ENCODE results near the gene CLDN10. TPM values are rescaled to one million over a fixed set of nuclear protein-coding genes. Genes with fewer than 3 reads are reported as not detected.

Gene CLDN10
- total RNA-seq, 1 experiment from 2014 or later, result not detected

DNA sequence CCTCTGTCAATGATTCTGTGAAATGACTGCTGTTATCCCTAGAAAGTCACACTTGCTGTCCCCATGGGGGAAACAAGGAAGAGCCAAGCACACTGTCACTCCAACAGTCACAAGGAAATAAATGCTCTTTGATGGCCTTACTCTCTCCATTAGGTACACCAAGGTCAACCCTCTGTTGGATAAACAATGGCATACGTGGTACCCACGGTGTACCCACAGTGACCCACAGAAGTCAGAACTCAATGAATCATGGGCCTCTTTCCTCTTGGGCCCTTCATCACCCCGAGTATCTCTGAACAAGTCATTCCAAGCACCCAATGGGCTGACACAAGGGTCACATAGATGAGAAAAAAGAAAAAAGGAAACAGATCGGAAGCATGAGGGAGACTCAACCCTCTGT lies 76.6 kb downstream of the CLDN10 start:
- no peaks in the 10 kb centered on the region for H3K9me2 ChIP-seq (replicated peaks; ENCODE audit: low read length)
- H3K27me3 ChIP-seq (ENCODE audit: low read length), result no peaks in the 10 kb centered on the region
- no peak overlapping the region for H3K9ac ChIP-seq (ENCODE audit: low read length)
- no peaks in the 10 kb centered on the region for H3K4me1 ChIP-seq (ENCODE audit: insufficient read depth, low read length)
- ChIA-PET POLR2A (ENCODE audit: unreplicated experiment) (no interaction called here), CTCF (no interaction called here)
- H3K4me2 ChIP-seq (ENCODE audit: low read length), result no peak overlapping the region
- ATAC-seq (no peak), DNase-seq (no peak)
- no peak overlapping the region for H3K4me3 ChIP-seq (ENCODE audit: low read length)
- H2AFZ ChIP-seq (ENCODE audit: low read length), result no peak overlapping the region
- intact Hi-C loops (cut with micrococcal nuclease), result loop anchor here (10.0 kb wide), 1 partner anchor 94 kb away; no protein-coding TSS in a partner anchor
- peaks cover 8% of the 10 kb centered on the region; the same call in 1 of the 2 replicates for H3K9me3 ChIP-seq (ENCODE audit: low read length)
- H3F3A ChIP-seq (ENCODE audit: low read length, unreplicated experiment), result no peaks in the 10 kb centered on the region
- no peak overlapping the region for H3K27ac ChIP-seq (ENCODE audit: low read length)
- BruUV-seq (replicated peaks), result no TSS peak
- peaks cover 7% of the 10 kb centered on the region; the same call in 1 of the 2 replicates for H3K36me3 ChIP-seq (ENCODE audit: low read depth, low read length)
- no peak for TF ChIP-seq EZH2 (IDR thresholded peaks at IDR 0.05; ENCODE audit: low read length, unreplicated experiment)
- TF ChIP-seq EZH2phosphoT487 (IDR thresholded peaks at IDR 0.05; ENCODE audit: borderline replicate concordance, low read length), result no peak
- TF ChIP-seq, protein P1, sequence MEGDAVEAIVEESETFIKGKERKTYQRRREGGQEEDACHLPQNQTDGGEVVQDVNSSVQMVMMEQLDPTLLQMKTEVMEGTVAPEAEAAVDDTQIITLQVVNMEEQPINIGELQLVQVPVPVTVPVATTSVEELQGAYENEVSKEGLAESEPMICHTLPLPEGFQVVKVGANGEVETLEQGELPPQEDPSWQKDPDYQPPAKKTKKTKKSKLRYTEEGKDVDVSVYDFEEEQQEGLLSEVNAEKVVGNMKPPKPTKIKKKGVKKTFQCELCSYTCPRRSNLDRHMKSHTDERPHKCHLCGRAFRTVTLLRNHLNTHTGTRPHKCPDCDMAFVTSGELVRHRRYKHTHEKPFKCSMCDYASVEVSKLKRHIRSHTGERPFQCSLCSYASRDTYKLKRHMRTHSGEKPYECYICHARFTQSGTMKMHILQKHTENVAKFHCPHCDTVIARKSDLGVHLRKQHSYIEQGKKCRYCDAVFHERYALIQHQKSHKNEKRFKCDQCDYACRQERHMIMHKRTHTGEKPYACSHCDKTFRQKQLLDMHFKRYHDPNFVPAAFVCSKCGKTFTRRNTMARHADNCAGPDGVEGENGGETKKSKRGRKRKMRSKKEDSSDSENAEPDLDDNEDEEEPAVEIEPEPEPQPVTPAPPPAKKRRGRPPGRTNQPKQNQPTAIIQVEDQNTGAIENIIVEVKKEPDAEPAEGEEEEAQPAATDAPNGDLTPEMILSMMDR (conservative IDR thresholded peaks at IDR 0.05; ENCODE audit: low read depth, low read length), result no peak
- H3K79me2 ChIP-seq (ENCODE audit: low read length), result no peaks in the 10 kb centered on the region
- no peaks in the 10 kb centered on the region for H4K20me1 ChIP-seq (ENCODE audit: low read length)

Other genes with a start within 250 kb of the CLDN10 start
- 1.8 and 3.5 TPM in 2 replicates for gene DZIP1, start 92.0 kb downstream of the CLDN10 start, total RNA-seq (2014; rRNA removed)
- gene DNAJC3, start 124.4 kb downstream of the CLDN10 start, total RNA-seq (2014; rRNA removed), result 17.8 and 20.5 TPM in 2 replicates

Data from PC-3 (cell line).